ENCODE results near the gene REXO4. TPM values are rescaled to one million over a fixed set of nuclear protein-coding genes. Genes with fewer than 3 reads are reported as not detected.

REXO4 gene
- total RNA-seq, 1 donor, result 12.5 TPM

DNA sequence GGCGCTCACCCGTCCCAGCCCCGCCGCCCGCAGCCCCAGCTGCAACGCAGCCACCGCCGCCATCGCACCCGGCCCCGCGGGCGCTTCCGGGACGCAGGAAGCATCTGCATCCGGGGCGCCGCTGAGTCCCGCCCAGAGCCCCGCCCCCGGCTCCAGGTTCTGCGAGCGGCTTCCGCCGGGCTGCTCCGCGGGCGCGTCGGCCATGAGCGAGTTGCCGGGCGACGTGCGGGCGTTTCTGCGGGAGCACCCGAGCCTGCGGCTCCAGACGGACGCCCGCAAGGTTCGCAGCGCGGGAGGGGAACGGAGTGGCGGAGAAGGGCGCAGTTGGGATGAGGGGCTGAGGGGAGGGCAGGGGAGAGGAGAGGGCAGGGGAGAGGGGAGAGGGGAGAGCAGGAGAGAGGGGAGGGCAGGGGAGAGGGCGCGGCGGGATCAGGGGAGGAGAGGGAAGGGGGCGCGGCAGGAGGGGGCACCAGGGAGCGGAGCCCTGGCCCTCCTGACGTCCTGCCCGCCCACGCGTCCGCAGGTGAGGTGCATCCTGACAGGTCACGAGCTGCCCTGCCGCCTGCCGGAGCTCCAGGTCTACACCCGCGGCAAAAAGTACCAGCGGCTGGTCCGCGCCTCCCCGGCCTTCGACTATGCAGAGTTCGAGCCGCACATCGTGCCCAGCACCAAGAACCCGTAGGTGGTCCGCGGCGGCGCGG lies 61.3 kb downstream of the REXO4 start, which contains the start of the genes SURF1 and SURF2:
Gene SURF1, minus strand, starts transcription at position 97 of the 701 bp plus-strand sequence. Its CDS starts 34 bp downstream, at position 63.
Gene SURF2, plus strand, starts transcription at position 160 of the 701 bp plus-strand sequence. Its CDS starts 43 bp downstream, at position 203.
- peak; percentile 79 for DNase-seq (ENCODE audit: low read depth)
- peak within 1 kb of the TSS; percentile 90 for H3K4me3 ChIP-seq (ENCODE audit: low read depth, low read length)
- TF ChIP-seq, protein P1, sequence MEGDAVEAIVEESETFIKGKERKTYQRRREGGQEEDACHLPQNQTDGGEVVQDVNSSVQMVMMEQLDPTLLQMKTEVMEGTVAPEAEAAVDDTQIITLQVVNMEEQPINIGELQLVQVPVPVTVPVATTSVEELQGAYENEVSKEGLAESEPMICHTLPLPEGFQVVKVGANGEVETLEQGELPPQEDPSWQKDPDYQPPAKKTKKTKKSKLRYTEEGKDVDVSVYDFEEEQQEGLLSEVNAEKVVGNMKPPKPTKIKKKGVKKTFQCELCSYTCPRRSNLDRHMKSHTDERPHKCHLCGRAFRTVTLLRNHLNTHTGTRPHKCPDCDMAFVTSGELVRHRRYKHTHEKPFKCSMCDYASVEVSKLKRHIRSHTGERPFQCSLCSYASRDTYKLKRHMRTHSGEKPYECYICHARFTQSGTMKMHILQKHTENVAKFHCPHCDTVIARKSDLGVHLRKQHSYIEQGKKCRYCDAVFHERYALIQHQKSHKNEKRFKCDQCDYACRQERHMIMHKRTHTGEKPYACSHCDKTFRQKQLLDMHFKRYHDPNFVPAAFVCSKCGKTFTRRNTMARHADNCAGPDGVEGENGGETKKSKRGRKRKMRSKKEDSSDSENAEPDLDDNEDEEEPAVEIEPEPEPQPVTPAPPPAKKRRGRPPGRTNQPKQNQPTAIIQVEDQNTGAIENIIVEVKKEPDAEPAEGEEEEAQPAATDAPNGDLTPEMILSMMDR (IDR thresholded peaks at IDR 0.05; ENCODE audit: insufficient read depth, low read depth, low read length), result no peak

Other genes with a start within 250 kb of the REXO4 start
- not detected in 2 replicates for gene OBP2B, start 208.8 kb downstream of the REXO4 start, total RNA-seq
- not detected in 2 replicates for gene ABO, start 142.8 kb downstream of the REXO4 start, total RNA-seq
- 7.4 and 8.2 TPM in 2 replicates for gene SURF6, start 81.8 kb downstream of the REXO4 start, total RNA-seq
- gene MED22, start 69.9 kb downstream of the REXO4 start, total RNA-seq, result 11.9 and 12.1 TPM in 2 replicates
- gene RPL7A, start 69.8 kb downstream of the REXO4 start, total RNA-seq, result 1,651 and 1,997 TPM in 2 replicates
- 13.4 and 14.2 TPM in 2 replicates for gene SURF1, start 61.5 kb downstream of the REXO4 start, total RNA-seq
- gene SURF2, start 61.5 kb downstream of the REXO4 start, total RNA-seq, result 12.1 and 16.1 TPM in 2 replicates
- 403 and 513 TPM in 2 replicates for gene SURF4, start 42.0 kb downstream of the REXO4 start, total RNA-seq
- gene STKLD1, start 41.6 kb downstream of the REXO4 start, total RNA-seq, result 0.32 and 2.6 TPM in 2 replicates
- gene ADAMTS13, start 4.4 kb upstream of the REXO4 start, total RNA-seq, result 1.3 TPM in 2 replicates
- gene CACFD1, start 42.0 kb upstream of the REXO4 start, total RNA-seq, result 3.9 and 7.7 TPM in 2 replicates
- 35.4 and 41.9 TPM in 2 replicates for gene SLC2A6, start 61.1 kb upstream of the REXO4 start, total RNA-seq
- not detected in 2 replicates for gene MYMK, start 106.9 kb upstream of the REXO4 start, total RNA-seq
- under 0.01 and 0.32 TPM in 2 replicates for gene ADAMTSL2, start 116.7 kb upstream of the REXO4 start, total RNA-seq
- not detected in 2 replicates for gene FAM163B, start 191.4 kb upstream of the REXO4 start, total RNA-seq
- not detected in 2 replicates for gene DBH, start 218.4 kb upstream of the REXO4 start, total RNA-seq

All from fibroblast of villous mesenchyme (primary cell).